HUES48 (cell line): Measurements from ENCODE around the gene ANKRD22.

Source experiments
- H3K27ac ChIP-seq: one replicate; pipeline ENCODE4 v1.7.0; 2013; ENCODE audit warnings: low read depth, low read length, inconsistent platforms
- H3K27me3 ChIP-seq: 2 replicates; pipeline ENCODE4 v1.6.1; 2013; ENCODE audit warnings: mild to moderate bottlenecking, low read length; ENCODE audit not compliant: control insufficient read depth, insufficient read depth
- H3K36me3 ChIP-seq: 2 replicates; pipeline ENCODE4 v1.6.1; 2013; ENCODE audit warnings: low read length; ENCODE audit not compliant: control insufficient read depth, insufficient read depth
- H3K4me1 ChIP-seq: 2 replicates; pipeline ENCODE4 v1.6.1; 2013; ENCODE audit warnings: mild to moderate bottlenecking, low read length; ENCODE audit not compliant: control insufficient read depth, insufficient read depth
- H3K4me3 ChIP-seq: 2 replicates; pipeline ENCODE4 v1.5.1; 2013; ENCODE audit warnings: mild to moderate bottlenecking, low read depth, low read length
- H3K9ac ChIP-seq: 2 replicates; pipeline ENCODE4 v1.6.1; 2013; ENCODE audit warnings: mild to moderate bottlenecking, low read depth, low read length, moderate library complexity
- H3K9me3 ChIP-seq: 2 replicates; pipeline ENCODE4 v1.6.1; 2013; ENCODE audit warnings: low read length; ENCODE audit not compliant: control insufficient read depth, insufficient read depth

The ANKRD22 gene

DNA sequence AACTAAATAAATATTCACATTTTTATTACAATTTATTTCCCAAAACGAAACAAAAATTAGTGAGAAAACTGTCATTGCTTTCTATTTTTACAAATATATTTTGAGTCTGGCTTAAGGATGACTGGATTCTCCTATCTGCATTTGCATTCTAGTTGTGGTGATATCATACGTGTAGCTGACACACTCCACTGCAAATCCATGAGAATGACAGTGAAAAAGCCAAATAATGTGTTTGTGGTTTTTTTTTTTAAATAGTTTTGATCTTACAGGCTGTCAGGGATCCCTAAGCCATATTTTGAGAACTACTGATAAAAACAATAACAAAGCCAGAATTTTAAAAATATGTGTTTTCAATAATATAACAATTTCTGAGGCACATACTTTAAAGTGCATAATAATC lies 22.6 kb upstream of the ANKRD22 start:
- Histone ChIP-seq H3K4me1 (peaks cover 6% of the 10 kb centered on the region; the same call in 1 of the 2 replicates), H3K9me3 (no peaks in the 10 kb centered on the region), H3K4me3 (no peak overlapping the region), H3K9ac (no peak overlapping the region), H3K27me3 (peaks cover 9% of the 10 kb centered on the region), H3K27ac (no peak overlapping the region), H3K36me3 (no peaks in the 10 kb centered on the region)

DNA sequence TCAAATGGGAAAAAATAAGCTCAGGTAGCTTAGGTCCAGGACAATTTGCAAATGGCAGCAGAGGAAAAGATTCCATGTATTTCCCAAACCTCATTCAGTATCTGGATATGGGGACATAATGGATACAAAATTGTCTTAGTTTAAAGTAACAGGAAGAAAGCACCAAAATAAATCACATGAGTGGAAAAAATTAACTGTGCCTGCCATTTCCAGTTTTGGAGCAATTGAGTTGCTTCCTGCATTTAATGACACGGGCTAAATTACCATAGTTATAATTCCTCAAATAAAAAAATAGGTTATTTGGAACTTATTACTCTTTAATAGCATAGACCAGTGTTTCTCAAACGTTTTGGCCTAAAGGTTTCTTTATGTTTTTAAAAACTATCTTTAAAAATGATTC lies 22.1 kb upstream of the ANKRD22 start:
- H3K4me3 ChIP-seq, result no peak overlapping the region
- H3K27ac ChIP-seq, result no peak overlapping the region
- no peaks in the 10 kb centered on the region for H3K36me3 ChIP-seq
- H3K9ac ChIP-seq, result no peak overlapping the region
- no peaks in the 10 kb centered on the region for H3K9me3 ChIP-seq
- H3K27me3 ChIP-seq, result peaks cover 3% of the 10 kb centered on the region
- H3K4me1 ChIP-seq, result 0 out of 2 replicates have a peak, but pooled peaks cover 6% of the 10 kb centered on the region

DNA sequence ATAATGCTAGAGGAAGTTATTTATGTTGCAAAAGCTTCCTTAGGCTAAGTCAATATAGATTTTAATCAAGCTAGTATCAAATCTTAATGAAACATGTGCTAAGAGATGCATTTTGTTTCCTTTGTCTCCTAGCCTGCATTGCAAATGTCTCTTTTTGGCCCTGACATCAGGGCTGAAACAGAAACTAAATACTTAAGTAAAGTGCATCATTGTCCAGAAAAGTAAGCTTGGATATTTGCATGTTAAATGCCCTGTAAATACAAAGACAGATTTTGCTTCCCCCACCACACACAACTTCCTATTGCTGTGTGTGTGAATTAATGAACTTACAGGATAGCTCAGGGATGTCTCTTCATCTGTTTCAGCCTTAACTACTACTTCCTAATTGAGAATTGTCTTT lies 18.4 kb upstream of the ANKRD22 start:
- H3K9ac ChIP-seq, result no peak overlapping the region
- H3K9me3 ChIP-seq, result no peaks in the 10 kb centered on the region
- no peaks in the 10 kb centered on the region for H3K27me3 ChIP-seq
- H3K36me3 ChIP-seq, result no peaks in the 10 kb centered on the region
- no peak overlapping the region for H3K4me3 ChIP-seq
- 0 out of 2 replicates have a peak, but pooled peaks cover 6% of the 10 kb centered on the region for H3K4me1 ChIP-seq
- H3K27ac ChIP-seq, result no peak overlapping the region

DNA sequence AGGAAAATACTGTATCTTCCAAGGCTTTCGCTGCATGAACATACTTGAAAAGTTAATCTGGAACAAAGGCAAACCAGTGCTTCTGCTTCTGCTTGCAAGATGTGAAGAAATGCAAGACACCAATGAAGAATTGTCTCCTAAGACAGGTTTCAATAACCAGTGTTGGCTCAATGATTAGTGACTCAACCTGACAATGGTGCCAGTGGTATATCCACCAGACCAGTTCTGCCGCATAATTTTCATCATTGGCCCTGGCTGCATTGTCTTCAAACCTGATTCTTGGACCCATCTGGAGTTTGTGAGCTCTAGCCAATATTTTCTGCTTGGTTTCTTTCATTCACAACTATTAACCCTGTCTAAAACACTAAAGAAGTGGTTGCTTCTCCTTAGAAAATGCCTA lies 14.8 kb upstream of the ANKRD22 start:
- Histone ChIP-seq H3K36me3 (no peaks in the 10 kb centered on the region), H3K4me3 (no peak overlapping the region), H3K9me3 (no peaks in the 10 kb centered on the region), H3K27me3 (no peaks in the 10 kb centered on the region), H3K9ac (no peak overlapping the region), H3K4me1 (0 out of 2 replicates have a peak, but pooled peaks cover 6% of the 10 kb centered on the region), H3K27ac (no peak overlapping the region)

DNA sequence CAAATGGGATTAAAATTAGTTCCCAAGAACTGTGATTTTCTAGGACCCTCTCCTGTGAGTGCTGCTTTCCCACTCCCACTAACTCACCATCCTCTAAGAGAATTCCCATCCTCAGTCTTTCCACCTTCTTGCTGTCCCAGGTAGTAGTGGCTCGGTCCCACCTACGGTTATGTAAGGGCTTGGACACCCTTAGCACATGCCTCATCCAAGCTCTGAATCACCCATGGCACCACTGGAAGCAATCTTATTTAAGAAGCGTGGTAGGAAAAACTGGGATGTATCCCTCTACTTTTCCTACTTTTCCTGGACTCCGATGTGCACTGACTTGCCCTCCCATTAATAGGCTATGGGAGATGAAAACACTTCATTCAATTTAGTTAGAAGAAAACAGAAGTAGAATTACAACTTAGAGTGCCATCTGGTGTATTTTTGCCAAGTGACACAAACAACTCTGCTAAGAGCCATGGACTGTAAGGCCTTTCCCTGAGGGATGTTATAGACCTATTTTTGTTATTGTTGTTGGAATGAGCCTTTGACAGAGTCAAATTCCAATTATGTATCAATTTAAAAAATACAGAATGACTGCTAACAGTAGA lies 13.7 kb upstream of the ANKRD22 start:
- H3K4me1 ChIP-seq, result 0 out of 2 replicates have a peak, but pooled peaks cover 6% of the 10 kb centered on the region
- H3K9me3 ChIP-seq, result no peaks in the 10 kb centered on the region
- no peak overlapping the region for H3K4me3 ChIP-seq
- no peak overlapping the region for H3K9ac ChIP-seq
- no peaks in the 10 kb centered on the region for H3K27me3 ChIP-seq
- no peak overlapping the region for H3K27ac ChIP-seq
- no peaks in the 10 kb centered on the region for H3K36me3 ChIP-seq

DNA sequence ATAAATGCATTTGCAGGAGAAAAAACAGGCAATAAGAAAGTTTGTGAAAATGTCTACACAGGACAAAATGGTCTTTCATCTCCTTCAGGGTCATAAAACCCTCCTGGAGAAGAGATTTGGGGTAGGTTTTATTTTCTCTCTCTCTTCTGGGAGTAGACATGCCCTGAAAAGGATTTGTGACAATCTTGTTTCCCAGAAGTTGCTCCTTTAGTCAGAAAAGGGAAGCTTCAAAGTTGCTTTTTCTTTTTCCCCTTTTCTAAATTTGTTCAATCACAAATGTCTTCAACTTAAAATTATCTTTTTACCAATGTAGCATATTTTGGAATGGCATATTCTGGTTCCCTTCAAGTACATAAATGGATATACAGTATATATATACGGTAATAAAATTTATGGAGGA lies 9.4 kb upstream of the ANKRD22 start:
- Histone ChIP-seq H3K36me3 (no peaks in the 10 kb centered on the region), H3K9me3 (no peaks in the 10 kb centered on the region), H3K27me3 (no peaks in the 10 kb centered on the region), H3K4me1 (no peaks in the 10 kb centered on the region), H3K9ac (no peak overlapping the region), H3K4me3 (no peak overlapping the region), H3K27ac (no peak overlapping the region)

DNA sequence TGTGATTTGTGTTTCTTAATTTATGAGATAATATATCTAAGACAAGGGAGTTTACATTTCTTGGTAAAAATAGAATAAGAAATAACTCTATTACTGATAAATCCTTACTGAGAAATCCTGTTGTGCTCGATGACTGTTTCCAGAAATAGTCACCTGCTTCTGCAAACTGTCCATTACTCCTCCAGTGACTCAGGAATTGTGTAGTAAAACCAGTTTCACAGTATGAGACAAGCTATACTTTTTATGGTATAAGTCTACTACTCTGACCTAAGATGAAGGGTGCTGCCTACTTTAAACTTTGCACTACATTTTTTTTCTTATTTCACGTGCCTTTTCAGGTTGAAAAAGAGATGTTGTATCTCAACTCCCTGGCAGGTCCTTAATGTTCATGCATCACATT lies 6.8 kb upstream of the ANKRD22 start:
- peaks cover 4% of the 10 kb centered on the region; the same call in 1 of the 2 replicates for H3K4me1 ChIP-seq
- no peak overlapping the region for H3K4me3 ChIP-seq
- no peak overlapping the region for H3K9ac ChIP-seq
- H3K27ac ChIP-seq, result no peak overlapping the region
- H3K27me3 ChIP-seq, result no peaks in the 10 kb centered on the region
- H3K9me3 ChIP-seq, result no peaks in the 10 kb centered on the region
- no peaks in the 10 kb centered on the region for H3K36me3 ChIP-seq

DNA sequence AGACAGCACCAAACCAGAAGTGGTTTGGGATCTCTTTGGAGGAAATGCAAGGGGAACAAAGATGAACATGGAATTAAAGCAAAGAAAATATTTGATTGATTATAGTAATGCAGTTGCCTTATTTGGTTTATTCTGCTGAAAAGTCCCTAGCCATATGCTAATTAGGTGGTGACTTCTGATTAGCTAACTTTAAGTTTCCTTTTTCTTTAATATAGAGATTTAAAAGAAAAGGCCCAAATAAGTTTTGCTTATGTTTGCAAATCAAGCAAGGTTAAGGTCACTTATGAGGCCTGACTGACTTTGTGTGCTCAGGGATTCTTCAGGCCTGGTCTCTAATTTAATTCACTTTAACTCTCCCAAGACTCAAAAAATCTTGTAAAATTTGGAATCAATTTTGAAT lies 6.2 kb upstream of the ANKRD22 start:
- Histone ChIP-seq H3K4me1 (peaks cover 6% of the 10 kb centered on the region; the same call in 1 of the 2 replicates), H3K36me3 (no peaks in the 10 kb centered on the region), H3K27me3 (no peaks in the 10 kb centered on the region), H3K9ac (no peak overlapping the region), H3K4me3 (no peak overlapping the region), H3K9me3 (no peaks in the 10 kb centered on the region), H3K27ac (no peak overlapping the region)

DNA sequence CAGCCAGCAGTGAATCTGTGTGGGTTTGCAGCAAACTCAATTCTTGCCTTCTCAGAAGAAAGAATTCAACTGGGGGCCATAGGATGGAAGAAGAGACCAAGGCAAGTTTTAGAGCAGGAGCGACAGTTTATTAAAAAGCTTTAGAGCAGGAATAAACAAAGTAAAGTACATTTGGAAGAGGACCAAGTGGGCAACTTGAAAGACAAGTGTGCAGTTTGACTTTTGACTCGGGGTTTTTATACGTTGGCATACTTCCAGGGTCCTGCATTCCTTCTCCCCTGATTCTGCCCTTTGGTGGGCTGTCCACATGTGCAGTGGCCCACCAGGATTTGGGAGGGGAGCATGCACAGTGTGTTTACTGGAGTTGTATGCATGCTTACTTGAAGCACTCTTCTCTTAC lies 3.0 kb upstream of the ANKRD22 start:
- peaks cover 19% of the 10 kb centered on the region for H3K4me1 ChIP-seq
- H3K9me3 ChIP-seq, result no peaks in the 10 kb centered on the region
- H3K9ac ChIP-seq, result no peak overlapping the region
- no peaks in the 10 kb centered on the region for H3K36me3 ChIP-seq
- H3K27ac ChIP-seq, result no peak overlapping the region
- no peak overlapping the region for H3K4me3 ChIP-seq
- no peaks in the 10 kb centered on the region for H3K27me3 ChIP-seq

DNA sequence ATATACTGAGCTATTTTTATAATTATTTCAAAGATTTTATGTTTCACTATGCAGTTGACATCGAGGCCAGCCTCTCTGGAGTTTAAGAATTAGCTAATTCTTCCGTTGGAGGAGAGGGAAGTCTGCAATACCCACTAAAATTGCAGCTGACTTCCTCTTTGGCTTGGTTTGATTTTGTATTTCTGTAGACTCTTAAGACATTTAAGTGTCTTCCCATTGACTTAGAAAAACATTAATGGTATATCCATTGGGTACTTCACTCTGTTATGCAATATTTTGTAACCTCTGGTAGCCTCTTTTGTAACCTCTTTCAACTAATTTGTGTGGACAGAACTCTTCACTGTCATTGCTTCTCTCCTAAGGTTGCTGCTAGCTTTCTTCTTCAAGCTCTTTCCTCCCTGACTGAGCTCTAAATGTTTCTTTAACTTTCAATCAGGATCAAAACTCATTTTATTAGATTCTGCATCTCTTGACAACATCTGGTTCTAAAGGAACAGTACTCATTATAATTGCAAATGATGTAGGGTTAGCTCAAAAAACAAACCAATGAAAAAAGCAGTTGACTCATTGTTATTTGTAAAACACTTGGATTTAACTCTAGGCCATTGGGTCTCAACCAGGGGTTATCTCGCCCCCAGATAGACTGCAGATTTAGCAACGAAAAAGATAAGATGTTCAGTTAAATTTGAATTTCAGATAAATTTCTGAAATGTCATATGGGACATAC lies 1.7 kb upstream of the ANKRD22 start:
- Histone ChIP-seq H3K27me3 (no peaks in the 10 kb centered on the region), H3K27ac (no peak overlapping the region), H3K4me1 (peaks cover 19% of the 10 kb centered on the region), H3K9ac (no peak overlapping the region), H3K9me3 (no peaks in the 10 kb centered on the region), H3K36me3 (no peaks in the 10 kb centered on the region), H3K4me3 (no peak overlapping the region)

DNA sequence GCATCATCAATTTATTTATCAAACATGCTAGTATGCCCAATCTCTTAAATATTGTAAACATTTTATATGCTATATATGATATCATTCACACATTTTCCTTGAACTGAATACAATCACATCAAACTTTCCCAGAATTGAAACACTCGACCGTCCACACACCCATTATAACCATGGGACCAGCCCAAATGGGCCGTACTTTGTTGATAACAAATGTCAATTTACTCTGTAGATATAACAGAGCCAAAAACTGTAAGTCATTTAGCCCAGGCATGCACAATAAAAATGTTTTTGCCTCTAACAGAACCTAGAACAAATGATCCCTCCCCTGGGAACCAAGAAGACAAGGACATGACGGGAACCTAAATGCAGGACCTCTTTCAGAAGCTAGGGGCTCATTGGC lies 683 bp upstream of the ANKRD22 start:
- no peaks in the 10 kb centered on the region for H3K9me3 ChIP-seq
- H3K4me3 ChIP-seq, result no peak overlapping the region
- no peaks in the 10 kb centered on the region for H3K27me3 ChIP-seq
- no peak overlapping the region for H3K9ac ChIP-seq
- H3K27ac ChIP-seq, result no peak overlapping the region
- H3K4me1 ChIP-seq, result peaks cover 19% of the 10 kb centered on the region
- H3K36me3 ChIP-seq, result no peaks in the 10 kb centered on the region
